Measurements from ENCODE around the gene KRT79.

KRT79 gene

DNA sequence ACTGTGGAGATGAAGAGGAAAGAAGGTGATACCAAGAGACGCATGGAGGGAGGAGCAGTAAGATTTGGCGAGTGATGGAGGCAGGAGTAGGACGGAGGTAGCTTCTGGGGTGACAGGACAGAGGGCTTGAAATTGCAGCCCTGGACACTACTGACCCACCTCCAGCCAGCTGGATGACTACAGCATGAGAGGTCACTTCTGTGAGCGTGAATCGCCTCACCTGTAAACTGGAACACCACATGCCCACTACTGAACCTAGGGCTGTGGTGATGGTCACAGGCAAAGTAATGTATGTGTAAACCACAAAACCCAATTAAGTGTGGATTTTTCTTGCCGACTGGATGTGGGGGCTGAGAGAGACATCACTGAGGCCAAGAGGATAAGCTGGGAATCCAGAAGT lies 13.6 kb downstream of the KRT79 start:
- no peak for TF ChIP-seq CTCF (IDR thresholded peaks at IDR 0.05; ENCODE audit: unreplicated experiment in 3 of 3)
- Mint-ChIP-seq H3K36me3 (ENCODE audit: low read depth) (no peaks in the 10 kb centered on the region), H3K9me3 (no peaks in the 10 kb centered on the region), H3K27me3 (ENCODE audit: low read depth) (peaks cover 10% of the 10 kb centered on the region), H3K27ac (peak overlapping the region in 1 of 3 experiments; percentile 12), H3K4me1 (peaks cover 34% of the 10 kb centered on the region), H3K4me3 (no peak overlapping the region)

- Mint-ChIP-seq H3K9me3 (no peaks in the 10 kb centered on the region), H3K36me3 (ENCODE audit: low read depth) (no peaks in the 10 kb centered on the region), H3K27me3 (ENCODE audit: low read depth) (peaks cover 12% of the 10 kb centered on the region), H3K4me3 (no peak overlapping the region), H3K4me1 (peaks cover 34% of the 10 kb centered on the region), H3K27ac (peak overlapping the region in 1 of 3 experiments; percentile 12)
- TF ChIP-seq CTCF (IDR thresholded peaks at IDR 0.05; ENCODE audit: unreplicated experiment in 3 of 3), result no peak
Observed at GRCh38 chr12:52819731-52820510, 14.2 kb downstream of the KRT79 start.

DNA sequence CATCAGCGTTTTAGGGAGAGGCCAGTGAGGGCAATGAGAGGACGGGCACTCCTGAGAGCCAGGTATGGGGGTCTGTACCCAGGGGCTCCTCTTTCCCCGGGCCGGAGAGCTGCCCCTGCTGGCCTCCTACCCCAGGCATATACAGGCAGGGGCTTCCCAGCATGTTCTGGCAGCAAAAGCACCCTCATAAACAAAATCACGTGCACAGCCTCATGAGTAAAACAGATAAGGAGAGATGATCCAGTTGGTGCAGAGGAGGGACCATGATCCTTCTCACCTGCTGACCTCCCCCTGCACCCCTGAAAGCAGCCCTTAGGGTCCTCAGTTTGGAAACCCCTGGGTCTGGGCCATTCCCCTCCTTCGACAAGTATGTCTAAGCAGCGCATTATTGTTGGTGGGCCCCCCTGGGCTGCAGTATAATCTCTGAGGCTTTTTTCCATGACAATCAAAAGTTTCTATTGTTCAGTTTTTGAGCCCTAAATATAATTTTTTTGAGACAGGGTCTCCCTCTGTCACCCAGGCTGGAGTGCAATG lies 15.2 kb downstream of the KRT79 start:
- Mint-ChIP-seq H3K9me3 (no peaks in the 10 kb centered on the region), H3K27ac (no peak overlapping the region), H3K4me3 (no peak overlapping the region), H3K36me3 (ENCODE audit: low read depth) (no peaks in the 10 kb centered on the region), H3K4me1 (peaks cover 40% of the 10 kb centered on the region), H3K27me3 (ENCODE audit: low read depth) (peaks cover 12% of the 10 kb centered on the region)
- TF ChIP-seq CTCF (IDR thresholded peaks at IDR 0.05; ENCODE audit: unreplicated experiment in 3 of 3), result no peak

GRCh38 chr12:52818388-52818787 lies 15.7 kb downstream of the KRT79 start:
- no peak for TF ChIP-seq CTCF (IDR thresholded peaks at IDR 0.05; ENCODE audit: unreplicated experiment in 3 of 3)
- no peak overlapping the region for H3K27ac Mint-ChIP-seq
- no peaks in the 10 kb centered on the region for H3K9me3 Mint-ChIP-seq
- H3K4me1 Mint-ChIP-seq, result peaks cover 40% of the 10 kb centered on the region
- peaks cover 9% of the 10 kb centered on the region for H3K27me3 Mint-ChIP-seq (ENCODE audit: low read depth)
- no peaks in the 10 kb centered on the region for H3K36me3 Mint-ChIP-seq (ENCODE audit: low read depth)
- peak overlapping the region in 1 of 3 experiments; percentile 42 for H3K4me3 Mint-ChIP-seq

- peak overlapping the region in 1 of 3 experiments; percentile 16 for H3K27ac Mint-ChIP-seq
- H3K4me3 Mint-ChIP-seq, result no peak overlapping the region
- TF ChIP-seq CTCF (IDR thresholded peaks at IDR 0.05; ENCODE audit: unreplicated experiment in 3 of 3), result no peak
- peaks cover 9% of the 10 kb centered on the region for H3K27me3 Mint-ChIP-seq (ENCODE audit: low read depth)
- H3K36me3 Mint-ChIP-seq (ENCODE audit: low read depth), result no peaks in the 10 kb centered on the region
- H3K9me3 Mint-ChIP-seq, result no peaks in the 10 kb centered on the region
- H3K4me1 Mint-ChIP-seq, result peaks cover 40% of the 10 kb centered on the region
Observed at GRCh38 chr12:52817699-52818238, 16.3 kb downstream of the KRT79 start.

Data from nephron (organoid).